Gastroesophageal sphincter (tissue), 4 donors: Measurements from ENCODE around the gene TNFSF15. TPM values are rescaled to one million over a fixed set of nuclear protein-coding genes. Genes with fewer than 3 reads are reported as not detected.

Experiments used
- ATAC-seq: fragments of 150-250 bp; one replicate; pipeline ENCODE4 v1.9.1; 2016; ENCODE audit warnings: mild to moderate bottlenecking, moderate library complexity
- H3K27ac ChIP-seq, 4 donors: fragments of 200-600 bp; sonication (generic) in 3 of 4; 1 replicate in 3 of 4; 2 replicates in 1 of 4; pipeline ENCODE4 v1.5.1; 2016 to 2019
- H3K27me3 ChIP-seq: fragments of 200-600 bp; sonication (generic); one replicate; pipeline ENCODE4 v1.5.1; 2019
- H3K36me3 ChIP-seq, 2 donors: fragments of 200-600 bp; sonication (generic); one replicate each; pipeline ENCODE4 v1.5.1; 2019; ENCODE audit warnings: control low read depth in 1 of 2
- H3K4me1 ChIP-seq, 3 donors: fragments of 200-600 bp; sonication (generic); 1 replicate in 2 of 3; 2 replicates in 1 of 3; pipeline ENCODE4 v1.5.1; 2016 to 2019; ENCODE audit warnings: control low read depth in 2 of 3
- H3K4me3 ChIP-seq, 2 donors: fragments of 200-600 bp; sonication (generic); one replicate each; pipeline ENCODE4 v1.5.1; 2019; ENCODE audit warnings: mild to moderate bottlenecking in 1 of 2, moderate library complexity in 1 of 2
- H3K9me3 ChIP-seq, 3 donors: fragments of 200-600 bp; sonication (generic); one replicate each; pipeline ENCODE4 v1.5.1; 2017 to 2019; ENCODE audit warnings: control low read depth in 2 of 3
- CTCF ChIP-seq, 4 experiments: fragments of 200-600 bp in 2 of 4; fragments of 450-650 bp in 2 of 4; sonication (generic) in 1 of 4; IDR thresholded peaks; one replicate each; pipeline ENCODE4 v1.5.1; 2017 to 2019; ENCODE audit warnings: antibody characterized with exemption in 4 of 4, mild to moderate bottlenecking in 2 of 4, moderate library complexity in 2 of 4
- EP300 ChIP-seq: sonication (generic); formaldehyde crosslinking; IDR thresholded peaks from one replicate; pipeline ENCODE4 v1.6.1; 2017; ENCODE audit warnings: antibody characterized with exemption, mild to moderate bottlenecking
- POLR2A ChIP-seq, 2 donors: fragments of 450-650 bp; IDR thresholded peaks; one replicate each; pipeline ENCODE4 v1.6.1; 2017; ENCODE audit warnings: antibody characterized with exemption in 2 of 2, mild to moderate bottlenecking in 2 of 2, moderate library complexity in 1 of 2
- POLR2AphosphoS5 ChIP-seq: sonication (generic); formaldehyde crosslinking; IDR thresholded peaks from one replicate; pipeline ENCODE4 v1.6.1; 2017; ENCODE audit warnings: antibody characterized with exemption
- WGBS, 2 donors: methylation state at CpG; one replicate each; pipeline ENCODE4 v1.1.5; 2018; ENCODE audit warnings: low coverage in 1 of 2; 5-methylcytosine and 5-hydroxymethylcytosine counted together
- total RNA-seq, 4 donors: library from RNA; depleted of rRNA; stranded (reverse); fragments of >200 nt; gene quantifications; one replicate each; pipeline ENCODE4 v1.1.0, GENCODE V29; 2016

TNFSF15 gene
- under 1 TPM; 0.13 to 0.27 (median 0.19) TPM for total RNA-seq

- H3K36me3 ChIP-seq, result no peaks in the 10 kb centered on the region
- no peak for TF ChIP-seq POLR2A (IDR thresholded peaks at IDR 0.05)
- no peak for TF ChIP-seq POLR2AphosphoS5
- TF ChIP-seq CTCF (IDR thresholded peaks at IDR 0.05), result no peak
- ATAC-seq, result peak; percentile 46
- WGBS, 2 donors, result 25 to 34% methylated on average over 2 of the region's 8 CpGs
- H3K4me1 ChIP-seq, result peaks cover 0 to 17% (median 0%) of the 10 kb centered on the region in 3 donors
- H3K4me3 ChIP-seq, result peak within 1 kb of the TSS in 1 of 2 donors; percentile 22
- no peak within 1 kb of the TSS for H3K27ac ChIP-seq
- no peaks in the 10 kb centered on the region for H3K27me3 ChIP-seq
- H3K9me3 ChIP-seq, result no peaks in the 10 kb centered on the region
Observed at GRCh38 chr9:114805670-114806525, at the start of gene TNFSF15. TNFSF15 (minus strand) TSS chr9:114806039; CDS start chr9:114806012, 27 bp downstream.

GRCh38 chr9:114855488-114855887, 49.6 kb upstream of the TNFSF15 start:
- no peak for ATAC-seq
- TF ChIP-seq EP300 (no peak), POLR2A (IDR thresholded peaks at IDR 0.05) (no peak), POLR2AphosphoS5 (no peak), CTCF (IDR thresholded peaks at IDR 0.05) (no peak)
- H3K36me3 ChIP-seq, result no peaks in the 10 kb centered on the region
- no peak overlapping the region for H3K27ac ChIP-seq
- WGBS, 2 donors, result 35% methylated on average over 2 of the region's 2 CpGs
- no peaks in the 10 kb centered on the region for H3K9me3 ChIP-seq
- H3K27me3 ChIP-seq, result no peaks in the 10 kb centered on the region
- H3K4me3 ChIP-seq, result no peak overlapping the region
- H3K4me1 ChIP-seq, result peaks cover 0 to 8% (median 7%) of the 10 kb centered on the region in 3 donors

GRCh38 chr9:114854736-114855355, 49.0 kb upstream of the TNFSF15 start:
- H3K27ac ChIP-seq, result no peak overlapping the region
- no peaks in the 10 kb centered on the region for H3K27me3 ChIP-seq
- H3K4me3 ChIP-seq, result no peak overlapping the region
- TF ChIP-seq EP300, result no peak
- no peak for TF ChIP-seq POLR2A (IDR thresholded peaks at IDR 0.05)
- TF ChIP-seq POLR2AphosphoS5, result no peak
- no peak for TF ChIP-seq CTCF (IDR thresholded peaks at IDR 0.05)
- no peaks in the 10 kb centered on the region for H3K9me3 ChIP-seq
- no peaks in the 10 kb centered on the region for H3K36me3 ChIP-seq
- 95 to 100% methylated on average over 4 to 6 of the region's 7 CpGs for WGBS, 2 donors
- H3K4me1 ChIP-seq, result peaks cover 0 to 8% (median 7%) of the 10 kb centered on the region in 3 donors
- ATAC-seq, result no peak

- no peak for ATAC-seq
- Histone ChIP-seq H3K27me3 (no peaks in the 10 kb centered on the region), H3K4me1 (peaks cover 0 to 8% (median 7%) of the 10 kb centered on the region in 3 donors), H3K36me3 (no peaks in the 10 kb centered on the region), H3K4me3 (no peak overlapping the region), H3K9me3 (no peaks in the 10 kb centered on the region), H3K27ac (no peak overlapping the region)
- WGBS, 2 donors, result 57 to 77% methylated on average over 2 to 3 of the region's 3 CpGs
- no peak for TF ChIP-seq POLR2A (IDR thresholded peaks at IDR 0.05)
- TF ChIP-seq POLR2AphosphoS5, result no peak
- no peak for TF ChIP-seq CTCF (IDR thresholded peaks at IDR 0.05)
- TF ChIP-seq EP300, result no peak
Observed at GRCh38 chr9:114853071-114853855, 47.4 kb upstream of the TNFSF15 start.
